GM20000 (cell line): ENCODE measurements around the gene CALCR.

ENCODE experiments used
- DNase-seq: peaks from one replicate; pipeline ENCODE4 v3.0.0; 2012; ENCODE audit warnings: low spot score
- CTCF ChIP-seq: IDR thresholded peaks from 2 replicates; pipeline ENCODE4 v1.5.1; 2012; ENCODE audit warnings: mild to moderate bottlenecking, control low read depth; ENCODE audit errors: extremely low read depth, missing control alignments

CALCR gene

GRCh38 chr7:93378131-93378760, 196.3 kb downstream of the CALCR start:
- no peak for DNase-seq
- TF ChIP-seq CTCF = no peak

DNA sequence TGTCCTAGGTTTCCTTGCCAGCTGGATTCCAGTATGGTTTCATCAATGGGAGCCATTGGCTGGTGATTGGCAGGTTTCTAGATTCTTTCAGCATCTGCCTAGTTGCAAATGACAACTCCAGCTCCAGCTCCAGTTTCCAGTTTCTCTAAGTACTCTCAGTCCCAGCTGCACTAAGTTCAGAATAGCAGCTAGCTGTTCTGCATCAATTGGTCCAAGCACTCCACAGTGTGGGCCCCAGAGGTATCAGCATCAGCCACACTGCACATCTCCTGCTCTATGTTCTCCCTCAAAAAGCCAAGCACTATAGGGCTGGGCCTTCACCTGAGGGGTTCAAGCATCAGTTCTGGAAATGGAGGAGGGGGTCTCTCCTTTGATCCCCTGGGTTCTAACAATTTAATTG, 198.9 kb downstream of the CALCR start:
- DNase-seq = no peak

More for the DNA sequence above, 198.9 kb downstream of the CALCR start:
- TF ChIP-seq CTCF = no peak
